ENCODE data around the gene RPRD1A. TPM values are rescaled to one million over a fixed set of nuclear protein-coding genes. Genes with fewer than 3 reads are reported as not detected.
"Not testable (repeated sequence)": the region's sequence is repeated elsewhere in the genome, so short reads cannot be mapped to it uniquely, and the experiment has no call there.

The RPRD1A gene
- polyA plus RNA-seq, 6 donors from 2014 or later: 10.9 to 25.4 (median 20.4) TPM

GRCh38 chr18:36095936-36096519 lies 28.7 kb upstream of the RPRD1A start:
- DNase-seq: peak; percentile 32
- peak in 1 of 2 donors; percentile 40 for ATAC-seq (ENCODE audit: low read depth in 2 of 2)
- H3K9me3 Mint-ChIP-seq: peaks cover 0 to 4% (median 0%) of the 10 kb centered on the region in 7 donors

GRCh38 chr18:36094431-36094830 lies 27.1 kb upstream of the RPRD1A start:
- Mint-ChIP-seq H3K4me1 (peaks cover 1 to 6% (median 5%) of the 10 kb centered on the region in 3 donors), H3K9me3 (no peaks in the 10 kb centered on the region), H3K27me3 (peaks cover 0 to 3% (median 0%) of the 10 kb centered on the region in 3 donors), H3K27ac (no peak overlapping the region), H3K4me3 (no peak overlapping the region), H3K36me3 (no peaks in the 10 kb centered on the region)
- DNase-seq: no peak
- ATAC-seq (ENCODE audit: low read depth in 2 of 2): no peak

More at GRCh38 chr18:36095936-36096519, 28.7 kb upstream of the RPRD1A start:
- Mint-ChIP-seq H3K27me3 (peaks cover 0 to 4% (median 0%) of the 10 kb centered on the region in 3 donors), H3K36me3 (no peaks in the 10 kb centered on the region), H3K4me1 (peaks cover 1 to 6% (median 5%) of the 10 kb centered on the region in 3 donors), H3K27ac (no peak overlapping the region), H3K4me3 (no peak overlapping the region)

GRCh38 chr18:36092116-36092515 lies 24.8 kb upstream of the RPRD1A start:
- H3K27me3 Mint-ChIP-seq; DNase-seq; H3K4me1 Mint-ChIP-seq; ATAC-seq (ENCODE audit: low read depth in 2 of 2); H3K27ac Mint-ChIP-seq; H3K9me3 Mint-ChIP-seq; H3K4me3 Mint-ChIP-seq; H3K36me3 Mint-ChIP-seq: not testable (repeated sequence)

GRCh38 chr18:36089001-36089400 lies 21.6 kb upstream of the RPRD1A start:
- no peak overlapping the region for H3K27ac Mint-ChIP-seq
- DNase-seq (no peak), ATAC-seq (ENCODE audit: low read depth in 2 of 2) (no peak)
- H3K4me1 Mint-ChIP-seq: peaks cover 8 to 14% (median 12%) of the 10 kb centered on the region in 3 donors
- H3K4me3 Mint-ChIP-seq: no peak overlapping the region
- H3K36me3 Mint-ChIP-seq: no peaks in the 10 kb centered on the region
- H3K9me3 Mint-ChIP-seq: no peaks in the 10 kb centered on the region
- H3K27me3 Mint-ChIP-seq: no peaks in the 10 kb centered on the region

- Mint-ChIP-seq H3K27me3 (no peaks in the 10 kb centered on the region), H3K27ac (no peak overlapping the region), H3K4me3 (no peak overlapping the region), H3K4me1 (peaks cover 13 to 19% (median 14%) of the 10 kb centered on the region in 3 donors), H3K9me3 (no peaks in the 10 kb centered on the region), H3K36me3 (no peaks in the 10 kb centered on the region)
- DNase-seq: no peak
- no peak for ATAC-seq (ENCODE audit: low read depth in 2 of 2)
Measured at GRCh38 chr18:36088256-36088655, 20.9 kb upstream of the RPRD1A start.

GRCh38 chr18:36086186-36086585 lies 18.8 kb upstream of the RPRD1A start:
- ATAC-seq (ENCODE audit: low read depth in 2 of 2) (no peak), DNase-seq (no peak)
- Mint-ChIP-seq H3K9me3 (peaks cover 0 to 6% (median 2%) of the 10 kb centered on the region in 7 donors), H3K36me3 (no peaks in the 10 kb centered on the region), H3K27ac (no peak overlapping the region), H3K4me3 (no peak overlapping the region), H3K4me1 (peaks cover 20 to 30% (median 22%) of the 10 kb centered on the region in 3 donors), H3K27me3 (no peaks in the 10 kb centered on the region)

- no peak overlapping the region for H3K27ac Mint-ChIP-seq
Measured at GRCh38 chr18:36085195-36085594, 17.8 kb upstream of the RPRD1A start.

GRCh38 chr18:36083729-36084128 lies 16.4 kb upstream of the RPRD1A start:
- ATAC-seq (ENCODE audit: low read depth in 2 of 2): peak; percentile 80 to 92
- peaks cover 20 to 30% (median 22%) of the 10 kb centered on the region in 3 donors for H3K4me1 Mint-ChIP-seq
- H3K27me3 Mint-ChIP-seq: no peaks in the 10 kb centered on the region
- DNase-seq: peak; percentile 51
- peak overlapping the region in 3 of 6 donors; percentile 21 to 82 (median 71) for H3K27ac Mint-ChIP-seq
- peak overlapping the region in 2 of 8 donors; percentile 13 to 65 for H3K4me3 Mint-ChIP-seq
- H3K9me3 Mint-ChIP-seq: peaks cover 0 to 19% (median 12%) of the 10 kb centered on the region in 7 donors
- no peaks in the 10 kb centered on the region for H3K36me3 Mint-ChIP-seq

More at GRCh38 chr18:36085195-36085594, 17.8 kb upstream of the RPRD1A start:
- Mint-ChIP-seq H3K4me3 (no peak overlapping the region), H3K4me1 (peaks cover 20 to 30% (median 22%) of the 10 kb centered on the region in 3 donors), H3K27me3 (no peaks in the 10 kb centered on the region), H3K9me3 (peaks cover 0 to 16% (median 10%) of the 10 kb centered on the region in 7 donors), H3K36me3 (no peaks in the 10 kb centered on the region)
- DNase-seq (no peak), ATAC-seq (ENCODE audit: low read depth in 2 of 2) (no peak)

GRCh38 chr18:36081118-36081517 lies 13.8 kb upstream of the RPRD1A start:
- Mint-ChIP-seq H3K4me1 (peaks cover 20 to 25% (median 22%) of the 10 kb centered on the region in 3 donors), H3K9me3 (peaks cover 0 to 19% (median 12%) of the 10 kb centered on the region in 7 donors), H3K27ac (peak overlapping the region in 1 of 6 donors; percentile 20)
- not testable (repeated sequence) for DNase-seq; H3K4me3 Mint-ChIP-seq; H3K36me3 Mint-ChIP-seq; H3K27me3 Mint-ChIP-seq; ATAC-seq (ENCODE audit: low read depth in 2 of 2)

- H3K27ac Mint-ChIP-seq: no peak overlapping the region
- ATAC-seq (ENCODE audit: low read depth in 2 of 2): no peak
Measured at GRCh38 chr18:36078751-36079529, 11.6 kb upstream of the RPRD1A start.

GRCh38 chr18:36077764-36078163 lies 10.4 kb upstream of the RPRD1A start:
- not testable (repeated sequence) for H3K4me3 Mint-ChIP-seq; H3K36me3 Mint-ChIP-seq; ATAC-seq (ENCODE audit: low read depth in 2 of 2)

More at GRCh38 chr18:36078751-36079529, 11.6 kb upstream of the RPRD1A start:
- no peaks in the 10 kb centered on the region for H3K27me3 Mint-ChIP-seq
- no peaks in the 10 kb centered on the region for H3K36me3 Mint-ChIP-seq
- peaks cover 14 to 28% (median 17%) of the 10 kb centered on the region in 3 donors for H3K4me1 Mint-ChIP-seq
- DNase-seq: no peak
- H3K9me3 Mint-ChIP-seq: peaks cover 0 to 19% (median 12%) of the 10 kb centered on the region in 7 donors
- no peak overlapping the region for H3K4me3 Mint-ChIP-seq

GRCh38 chr18:36075862-36076587 lies 8.7 kb upstream of the RPRD1A start:
- H3K36me3 Mint-ChIP-seq: no peaks in the 10 kb centered on the region
- peak; percentile 71 to 78 for ATAC-seq (ENCODE audit: low read depth in 2 of 2)
- H3K27me3 Mint-ChIP-seq: no peaks in the 10 kb centered on the region
- peaks cover 0 to 12% (median 8%) of the 10 kb centered on the region in 7 donors for H3K9me3 Mint-ChIP-seq
- no peak for DNase-seq
- peak overlapping the region in 1 of 6 donors; percentile 32 for H3K27ac Mint-ChIP-seq
- peaks cover 0 to 11% (median 0%) of the 10 kb centered on the region in 3 donors for H3K4me1 Mint-ChIP-seq
- H3K4me3 Mint-ChIP-seq: peak overlapping the region in 1 of 8 donors; percentile 15

More at GRCh38 chr18:36077764-36078163, 10.4 kb upstream of the RPRD1A start:
- H3K9me3 Mint-ChIP-seq: peaks cover 0 to 19% (median 12%) of the 10 kb centered on the region in 7 donors
- H3K27ac Mint-ChIP-seq, DNase-seq, H3K27me3 Mint-ChIP-seq: not testable (repeated sequence)
- peaks cover 6 to 18% (median 7%) of the 10 kb centered on the region in 3 donors for H3K4me1 Mint-ChIP-seq

GRCh38 chr18:36074435-36074834 lies 7.1 kb upstream of the RPRD1A start:
- Mint-ChIP-seq H3K9me3 (peaks cover 0 to 5% (median 0%) of the 10 kb centered on the region in 7 donors), H3K36me3 (no peaks in the 10 kb centered on the region), H3K4me1 (peaks cover 0 to 11% (median 0%) of the 10 kb centered on the region in 3 donors), H3K27ac (no peak overlapping the region), H3K4me3 (no peak overlapping the region), H3K27me3 (peaks cover 0 to 9% (median 6%) of the 10 kb centered on the region in 3 donors)
- DNase-seq (no peak), ATAC-seq (ENCODE audit: low read depth in 2 of 2) (no peak)
